Activated naive CD4-positive, alpha-beta T cell treated with Interleukin-2 at 50 U/mL for 16 hours (primary cell): ENCODE data around the gene NUDT13.

Experiments
- DNase-seq: peaks from one replicate; pipeline ENCODE4 v3.0.0-alpha.2; 2020

NUDT13 gene

DNA sequence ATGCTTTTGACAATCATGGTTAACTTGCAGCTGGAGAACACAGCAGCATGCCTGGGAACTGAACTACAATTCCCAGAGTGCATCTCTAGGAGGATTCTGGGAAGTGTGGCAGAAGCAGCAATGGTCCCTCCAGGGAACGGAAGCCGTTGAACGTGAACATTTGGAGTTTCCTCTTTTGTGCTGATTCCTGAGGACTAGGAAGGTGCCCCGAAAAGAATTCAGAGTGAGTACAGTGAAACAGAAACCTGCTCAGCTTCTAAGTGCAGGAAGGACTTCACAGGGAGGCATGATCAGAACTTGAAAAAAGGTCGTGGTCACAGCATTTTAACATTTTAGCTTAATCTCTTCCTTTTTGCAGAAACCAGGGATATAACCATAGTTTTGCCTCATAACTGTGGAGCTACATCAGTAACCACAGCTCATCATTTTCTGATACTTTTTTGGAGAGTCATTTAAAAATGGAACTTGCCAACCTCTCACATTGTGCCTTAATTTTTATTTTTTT is at the start of gene NUDT13:
TSS of gene NUDT13 (plus strand) at position 111 of the 505 bp plus-strand sequence. CDS start 3,911 bp downstream, outside the sequence.
- DNase-seq: peak; percentile 43

DNA sequence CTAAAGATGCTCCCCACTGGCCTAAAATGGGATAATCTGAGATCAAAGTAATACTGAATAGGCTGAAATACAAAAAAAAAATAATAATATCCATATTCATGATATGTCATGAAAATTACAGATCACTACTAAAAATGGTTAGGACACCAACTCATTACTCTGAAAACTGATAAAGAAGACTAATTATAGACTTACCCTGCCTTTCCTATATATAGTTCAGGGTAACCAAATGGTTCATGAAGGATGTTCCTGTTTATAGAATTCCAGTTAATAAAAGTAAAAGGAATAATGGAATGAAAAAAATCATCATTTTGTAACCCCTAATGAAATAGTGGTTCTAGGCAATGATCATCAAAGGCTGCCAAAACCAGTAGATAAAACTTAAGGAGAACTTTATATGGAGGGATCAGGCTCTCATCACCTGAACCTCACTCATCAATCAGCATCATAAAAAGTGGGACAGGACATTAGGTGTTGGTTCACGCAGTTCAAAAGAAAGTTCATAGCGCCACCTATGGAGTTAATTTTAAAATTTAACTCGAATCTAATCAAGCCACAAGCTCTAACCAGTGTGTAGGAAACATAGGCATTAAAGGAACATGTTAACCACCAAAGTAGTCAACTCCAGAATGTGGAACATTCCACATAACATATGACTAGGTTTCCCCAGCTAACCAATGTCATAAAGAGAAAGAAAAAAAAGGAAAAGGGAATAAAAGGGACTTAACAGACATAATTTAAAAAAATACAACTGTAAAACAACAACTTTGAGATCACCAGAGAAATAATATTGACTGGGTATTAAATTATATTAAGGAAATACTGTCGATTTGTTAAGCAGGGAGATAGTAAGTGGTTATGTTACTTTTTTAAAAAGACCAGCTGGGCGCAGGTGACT is 49.3 kb upstream of the NUDT13 start:
- no peak for DNase-seq

DNA sequence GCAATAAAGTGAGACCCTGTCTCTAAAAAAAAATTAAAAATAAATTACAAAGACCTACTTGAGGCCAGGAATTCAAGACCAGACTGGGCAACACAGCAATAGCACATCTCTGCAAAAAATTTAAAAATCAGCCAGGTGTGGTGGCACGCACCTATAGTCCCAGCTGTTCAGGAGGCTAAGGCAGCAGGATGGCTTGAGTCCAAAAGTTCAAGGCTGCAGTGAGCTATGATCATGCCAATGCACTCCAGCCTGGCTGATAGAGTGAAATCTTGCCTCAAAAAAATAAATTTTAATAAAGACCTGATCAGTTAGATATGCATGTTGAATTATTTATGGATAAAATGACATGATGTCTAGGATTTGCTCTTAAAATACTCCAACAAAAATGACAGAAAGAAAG is 48.5 kb upstream of the NUDT13 start:
- no peak for DNase-seq

DNA sequence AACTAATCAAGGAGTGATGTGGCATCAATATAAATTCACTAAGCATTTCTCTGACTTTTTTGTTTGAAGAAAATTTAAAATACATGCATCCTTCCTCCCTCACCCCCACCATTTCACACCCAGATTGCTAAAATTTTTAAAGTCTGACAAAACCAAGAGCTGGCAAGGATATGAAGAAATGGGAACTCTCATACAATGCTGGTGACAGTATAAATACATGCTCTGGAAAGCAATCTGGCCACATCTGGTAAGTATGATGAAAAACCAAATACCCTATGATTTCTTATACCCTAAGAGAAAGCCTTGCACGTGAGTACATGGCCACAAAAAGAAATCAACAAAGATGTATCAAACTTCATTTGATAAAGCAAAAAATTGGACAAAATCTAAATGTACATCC is 44.8 kb upstream of the NUDT13 start:
- no peak for DNase-seq

DNA sequence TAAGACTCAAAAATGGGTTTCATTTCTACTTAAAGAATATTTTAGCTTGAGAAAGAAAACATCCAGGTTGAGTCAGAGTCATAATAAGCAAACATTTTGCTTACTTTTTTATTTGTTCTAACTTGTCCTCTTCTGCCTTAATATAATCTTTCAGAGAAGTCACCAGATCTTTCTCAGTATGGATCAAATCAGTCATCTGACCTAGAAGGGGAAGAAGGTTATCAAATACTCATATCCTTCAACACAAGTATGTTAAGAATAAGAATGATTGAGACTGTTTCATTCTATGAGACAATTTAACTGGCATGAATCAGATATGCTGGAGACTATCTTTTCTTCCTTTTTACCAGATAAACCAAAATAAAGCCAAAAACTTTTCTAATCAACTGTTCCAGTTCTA is 36.6 kb upstream of the NUDT13 start:
- no peak for DNase-seq

DNA sequence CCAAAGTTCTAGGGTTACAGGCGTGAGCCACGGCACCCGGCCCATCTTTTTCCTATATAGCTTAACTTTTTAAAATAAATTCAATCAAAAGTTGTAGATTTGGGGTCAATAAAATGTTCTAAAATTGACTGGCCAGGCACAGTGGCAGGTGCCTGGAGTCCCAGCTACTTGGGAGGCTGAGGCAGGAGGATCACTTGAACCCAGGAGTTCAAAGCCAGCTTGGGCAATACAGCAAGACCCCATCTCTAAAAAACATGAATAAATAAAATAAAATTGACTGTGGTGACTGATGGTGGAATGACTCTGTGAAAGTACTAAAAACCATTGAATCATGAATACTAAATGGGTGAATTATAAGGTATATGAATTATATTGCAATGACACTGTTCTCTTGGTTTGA is 34.4 kb upstream of the NUDT13 start:
- no peak for DNase-seq

DNA sequence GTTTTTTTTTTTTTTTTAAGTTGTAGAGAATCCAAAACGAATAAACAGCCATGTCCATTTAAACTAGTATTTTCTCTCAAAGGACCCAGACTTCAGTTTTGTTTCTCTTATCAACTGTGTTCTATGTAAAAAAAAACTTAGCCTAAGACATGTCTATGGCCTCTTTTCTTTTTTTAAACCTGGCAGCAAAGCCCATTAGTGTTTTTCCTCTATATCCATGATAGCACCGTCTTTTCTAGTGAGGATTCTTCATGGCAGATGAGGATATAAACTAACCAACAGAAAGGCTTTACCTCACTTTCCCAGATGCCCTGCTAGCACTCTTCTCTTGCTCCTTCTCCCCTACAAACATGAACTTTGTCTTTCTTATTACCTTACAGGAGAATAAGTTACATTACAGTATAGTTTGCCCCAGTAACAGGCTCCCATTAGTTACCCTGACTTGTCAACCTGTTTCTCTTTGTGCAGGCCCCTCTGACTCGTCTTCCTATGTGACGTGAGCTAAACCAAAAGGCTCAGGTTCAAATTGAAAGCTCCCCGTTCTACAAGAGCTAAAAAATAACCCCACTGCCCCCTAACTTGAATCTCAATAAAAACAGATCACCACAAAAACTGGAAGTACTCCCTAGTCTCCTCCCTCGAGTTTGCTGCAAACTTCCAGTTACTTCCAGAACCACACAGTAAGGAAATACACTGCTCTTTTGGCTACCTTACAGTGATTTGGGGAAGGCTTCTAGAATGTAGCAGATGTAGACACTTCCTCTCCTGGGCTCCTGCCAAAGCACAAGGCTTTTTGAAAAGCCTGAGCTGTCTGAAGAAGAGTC is 33.7 kb upstream of the NUDT13 start:
- no peak for DNase-seq

DNA sequence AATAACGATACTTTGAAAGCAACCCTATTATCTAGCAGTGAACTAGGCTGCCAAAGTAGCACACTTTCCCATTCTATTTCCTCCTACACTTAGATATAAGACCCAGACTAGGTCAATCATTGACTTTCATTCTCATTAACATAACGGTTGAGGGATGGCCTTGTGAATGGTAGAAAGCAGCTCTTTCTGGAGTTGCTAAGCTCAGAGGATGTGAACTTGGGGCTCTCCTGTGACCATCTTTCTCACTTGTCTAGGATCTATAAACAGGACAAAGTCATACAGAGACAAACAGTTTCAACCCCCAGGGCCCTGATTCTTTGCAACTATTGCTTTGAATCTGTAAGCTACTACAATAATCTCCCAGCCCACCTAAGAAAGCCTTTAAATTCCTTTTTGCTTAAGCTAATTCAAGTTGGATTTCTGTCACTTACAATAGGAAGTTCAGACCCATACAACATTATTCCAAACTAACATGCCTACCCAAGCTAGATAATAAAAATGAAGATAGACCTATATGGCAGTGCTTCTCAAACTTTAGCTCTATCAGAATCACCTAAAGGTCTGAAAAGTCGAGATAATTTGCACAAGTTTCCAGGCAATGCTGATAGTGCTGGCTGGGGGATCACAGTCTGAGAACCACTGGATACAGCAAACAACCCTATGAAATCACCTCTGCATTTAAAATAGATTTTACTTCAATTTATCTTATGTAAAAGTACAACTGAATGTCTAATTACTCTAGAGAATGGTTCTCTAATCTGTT is 30.3 kb upstream of the NUDT13 start:
- DNase-seq: no peak

DNA sequence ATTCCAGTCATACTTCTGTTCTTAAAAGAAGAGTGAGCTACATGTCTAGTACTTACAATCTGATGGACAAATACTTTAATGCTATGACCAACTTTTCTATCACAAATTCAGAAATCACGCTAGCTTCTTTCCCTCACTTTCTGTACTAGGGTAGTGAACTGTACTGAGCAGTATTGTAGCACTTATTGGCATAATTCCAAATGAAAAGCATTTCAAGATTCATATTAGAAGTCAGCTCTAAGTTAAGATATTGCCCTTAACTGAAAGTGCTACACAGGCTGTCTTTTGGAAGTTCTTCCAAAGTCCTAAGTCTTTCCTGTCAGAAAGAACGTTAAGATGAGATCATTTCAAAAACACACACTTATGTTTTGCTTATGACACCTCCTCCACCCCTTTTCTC is 27.0 kb upstream of the NUDT13 start:
- no peak for DNase-seq

DNA sequence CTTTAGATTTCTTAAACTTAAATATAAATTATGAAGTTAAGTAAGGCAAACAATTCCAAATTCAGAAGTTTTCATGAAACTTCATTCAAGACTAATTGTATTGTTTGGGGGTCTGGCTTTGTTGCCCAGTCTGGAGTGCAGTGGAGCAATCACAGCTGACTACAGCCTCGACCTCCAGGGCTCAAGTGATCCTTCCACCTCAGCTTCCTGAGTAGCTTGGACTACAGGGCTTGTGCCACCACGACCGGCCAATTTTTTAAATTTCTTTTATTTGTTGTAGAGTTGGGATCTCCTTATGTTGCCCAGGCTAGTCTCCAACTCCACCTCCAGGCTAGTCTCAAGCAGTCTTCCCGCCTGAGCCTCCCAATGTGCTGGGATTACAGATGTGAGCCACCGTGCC is 26.0 kb upstream of the NUDT13 start:
- DNase-seq: no peak

DNA sequence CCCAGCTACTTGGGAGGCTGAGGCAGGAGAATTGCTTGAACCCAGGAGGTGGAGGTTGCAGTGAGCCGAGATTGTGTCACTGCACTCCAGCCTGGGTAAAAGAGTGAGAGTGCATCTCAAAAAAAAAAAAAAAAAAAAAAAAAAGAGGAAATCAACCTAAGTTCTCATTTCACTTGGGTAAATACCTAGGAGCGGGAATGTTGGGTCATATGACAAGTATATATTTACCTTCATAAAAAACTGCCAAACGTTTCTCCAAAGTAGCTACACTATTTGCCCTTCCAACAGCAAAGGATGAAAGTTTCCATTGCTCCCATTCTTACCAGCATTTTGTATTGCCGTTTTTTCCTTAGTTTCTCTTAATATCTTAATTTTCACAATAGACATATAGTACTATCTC is 23.4 kb upstream of the NUDT13 start:
- no peak for DNase-seq

DNA sequence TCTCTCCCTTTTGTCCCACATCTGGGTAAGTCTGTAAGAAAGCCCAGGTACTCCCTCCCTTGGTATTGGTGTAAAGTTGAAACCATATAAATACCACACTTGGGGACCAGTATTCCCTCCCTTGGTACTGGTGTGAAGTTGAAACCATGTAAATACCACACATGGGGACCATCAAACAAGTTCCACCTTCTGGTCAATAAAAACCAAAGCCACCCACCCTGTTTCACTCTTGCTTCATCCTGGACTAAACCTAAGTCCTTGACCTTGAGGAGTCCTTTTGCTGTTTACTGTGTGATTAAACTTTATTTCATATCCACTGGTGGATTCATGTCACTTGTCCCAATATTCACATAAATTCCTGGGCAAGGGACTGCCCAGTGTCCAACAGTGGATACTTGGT is 22.0 kb upstream of the NUDT13 start:
- no peak for DNase-seq

DNA sequence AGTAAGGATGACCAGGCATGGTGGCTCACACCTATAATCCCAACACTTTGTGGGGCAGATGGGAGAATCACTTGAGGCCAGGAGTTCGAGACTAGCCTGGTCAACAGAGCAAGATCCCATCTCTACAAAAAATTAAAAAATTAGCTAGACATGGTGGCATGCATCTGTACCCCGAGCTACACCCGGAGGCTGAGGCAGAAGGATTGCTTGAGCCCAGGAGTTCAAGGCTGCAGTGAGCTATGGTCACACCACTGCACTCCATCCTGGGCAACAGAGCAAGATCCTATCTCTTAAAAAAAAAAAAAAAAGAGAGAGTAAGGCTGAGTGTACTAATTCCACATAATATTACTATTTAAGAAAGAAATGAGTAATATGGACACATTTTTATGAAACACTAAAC is 17.4 kb upstream of the NUDT13 start:
- DNase-seq: no peak

DNA sequence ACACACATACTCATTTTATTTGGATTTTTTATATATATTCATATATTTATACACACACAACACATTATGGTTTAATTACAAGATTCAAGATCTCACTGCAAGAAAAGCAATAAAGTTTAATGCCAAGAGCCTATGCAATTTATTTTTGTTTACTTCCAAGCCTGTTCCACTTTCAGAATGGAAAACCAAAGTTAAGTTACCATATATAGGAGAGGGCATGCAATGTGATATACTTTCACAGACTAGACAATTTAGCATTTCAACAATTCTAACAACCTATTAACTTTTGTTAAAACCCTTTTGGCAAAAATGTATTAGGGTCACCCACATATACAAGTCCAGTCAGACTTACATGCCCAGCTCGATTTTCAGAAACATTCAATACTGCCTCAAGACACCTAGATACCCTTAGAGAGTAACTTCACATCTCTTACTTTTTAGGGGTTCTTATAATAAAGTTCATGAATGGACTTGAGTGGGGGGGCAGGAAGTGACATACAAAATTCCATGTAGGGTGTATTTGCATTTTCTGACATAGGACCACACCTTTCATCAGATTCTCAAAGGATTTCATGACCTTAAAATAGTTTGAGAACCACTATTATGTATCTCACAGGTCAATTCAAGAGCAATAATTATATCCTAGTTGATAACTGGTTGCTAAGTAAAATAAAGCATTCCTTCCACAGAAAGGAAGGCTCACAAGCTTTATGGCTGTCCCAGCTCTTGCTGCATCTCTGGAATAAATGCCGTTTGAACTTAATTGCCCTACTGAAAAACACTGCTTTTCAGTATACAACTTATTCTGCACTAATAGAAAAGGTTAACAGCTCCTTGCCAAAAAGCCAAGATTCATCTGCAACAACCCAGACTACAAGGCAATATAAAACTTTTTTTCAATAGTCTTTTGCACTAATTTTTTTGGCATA is 16.1 kb upstream of the NUDT13 start:
- no peak for DNase-seq

DNA sequence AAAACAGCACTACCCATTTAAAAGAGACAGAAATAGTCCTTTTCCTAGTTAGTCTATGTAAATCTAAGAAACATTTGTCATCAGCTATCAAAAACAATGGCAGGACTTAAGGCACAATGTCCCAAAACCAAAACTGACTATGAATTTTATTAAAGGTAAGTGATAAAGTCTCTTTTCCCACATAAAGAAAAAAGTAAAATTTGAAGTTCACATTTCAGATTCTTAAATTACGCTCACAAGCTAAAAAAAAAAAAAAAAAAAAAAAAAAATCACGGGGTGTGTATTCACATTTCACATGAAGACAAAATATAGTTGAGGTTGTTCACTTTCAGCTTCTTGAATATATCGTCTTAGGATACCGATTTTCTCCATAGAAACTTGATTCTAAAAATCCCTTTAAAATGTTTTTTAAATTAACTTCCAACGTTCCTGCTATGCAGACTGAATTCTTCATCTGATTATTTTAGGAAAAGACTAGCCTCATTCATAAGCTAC is 15.2 kb upstream of the NUDT13 start:
- DNase-seq: no peak

DNA sequence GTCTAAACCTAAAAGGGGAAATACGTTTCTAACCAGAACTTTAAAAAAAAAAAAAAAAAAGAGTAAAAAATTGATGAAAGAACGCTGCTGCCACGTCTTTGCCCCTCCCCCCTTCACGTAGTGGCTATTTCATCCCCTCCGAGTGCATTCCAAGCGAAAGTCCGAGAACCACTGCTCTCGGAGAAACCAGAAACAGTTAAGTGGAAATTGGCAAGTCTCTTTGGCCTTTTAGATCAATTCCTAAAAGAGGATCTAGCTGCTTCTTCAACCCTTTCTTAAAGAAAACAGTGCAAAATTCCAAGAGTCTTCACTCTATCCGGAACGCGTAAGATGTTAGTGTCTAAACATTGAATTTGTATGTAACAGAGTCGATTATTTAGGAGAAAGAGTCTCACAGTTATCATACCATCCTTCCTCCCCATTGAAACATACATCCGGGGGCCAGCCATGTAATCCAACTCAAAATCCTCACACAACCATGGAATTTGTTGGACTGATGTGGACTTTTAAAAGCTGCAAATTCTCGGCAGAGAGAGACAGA is 14.7 kb upstream of the NUDT13 start:
- peak; percentile 32 for DNase-seq

DNA sequence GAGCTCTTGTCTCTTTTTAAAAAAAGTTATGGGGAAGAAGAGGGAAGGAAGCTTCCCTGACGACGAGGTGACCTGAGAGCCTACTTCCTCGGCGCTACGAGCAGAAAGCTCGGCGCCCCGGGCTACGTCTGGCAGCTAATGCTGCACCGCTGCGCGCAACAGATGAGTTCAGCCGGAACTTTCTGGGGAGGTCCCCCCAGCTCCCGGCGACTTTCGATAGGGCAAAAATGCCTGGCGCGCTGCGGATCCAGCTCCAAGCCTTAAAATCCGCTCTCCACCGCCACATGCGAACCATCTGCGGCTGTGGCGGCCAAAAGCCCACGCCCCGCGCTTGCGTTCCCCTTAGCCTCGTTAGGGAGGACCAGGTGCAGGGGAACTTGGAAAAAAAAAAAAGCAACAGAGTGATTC is 14.2 kb upstream of the NUDT13 start:
- DNase-seq: peak; percentile 74

DNA sequence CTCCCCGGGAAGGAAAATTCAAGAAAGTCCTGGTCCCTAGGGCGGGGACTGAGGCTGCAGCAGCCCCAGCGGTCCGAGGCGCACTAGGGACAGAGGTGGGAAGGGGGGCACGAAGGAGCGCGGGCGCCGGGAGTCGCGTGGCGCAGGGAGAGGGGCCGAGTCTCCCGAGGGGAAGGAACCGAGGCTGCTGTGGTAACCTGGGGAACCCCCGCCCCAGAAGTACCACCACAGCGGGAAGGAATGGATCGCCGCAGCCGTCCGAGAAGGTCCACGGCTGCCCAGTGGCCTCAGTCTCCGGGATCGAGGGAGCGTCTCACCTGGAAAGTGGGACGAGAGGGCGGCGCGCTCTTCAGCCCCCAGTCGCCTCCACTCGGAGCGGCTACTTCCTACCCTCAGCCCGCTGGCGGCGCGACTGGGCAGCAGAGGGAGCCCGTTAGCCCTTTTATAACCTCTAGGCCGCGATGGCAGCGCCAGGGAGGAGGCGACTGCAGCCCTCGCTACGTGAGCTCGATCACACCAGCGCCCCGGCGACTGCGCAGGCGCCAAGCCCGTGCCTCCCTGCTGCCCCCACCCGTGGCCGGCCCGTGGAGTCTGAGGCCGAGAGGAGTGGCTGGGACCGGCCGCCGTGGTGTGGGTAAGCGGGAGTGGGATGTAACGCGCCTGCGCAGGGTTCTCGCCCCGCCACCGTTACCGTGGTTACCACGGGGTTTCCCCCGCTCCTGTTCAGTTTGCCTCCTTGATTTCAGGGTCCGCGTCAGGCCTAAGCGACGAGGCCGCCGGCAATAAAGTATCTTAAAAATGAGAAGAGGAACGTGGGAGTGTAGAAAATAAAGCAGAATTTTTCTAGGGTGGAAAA is 13.6 kb upstream of the NUDT13 start, which contains the start of gene P4HA1:
TSS of gene P4HA1 (minus strand) at position 418 of the 856 bp plus-strand sequence. CDS start 21,983 bp downstream, outside the sequence.
- DNase-seq: peak; percentile 99

DNA sequence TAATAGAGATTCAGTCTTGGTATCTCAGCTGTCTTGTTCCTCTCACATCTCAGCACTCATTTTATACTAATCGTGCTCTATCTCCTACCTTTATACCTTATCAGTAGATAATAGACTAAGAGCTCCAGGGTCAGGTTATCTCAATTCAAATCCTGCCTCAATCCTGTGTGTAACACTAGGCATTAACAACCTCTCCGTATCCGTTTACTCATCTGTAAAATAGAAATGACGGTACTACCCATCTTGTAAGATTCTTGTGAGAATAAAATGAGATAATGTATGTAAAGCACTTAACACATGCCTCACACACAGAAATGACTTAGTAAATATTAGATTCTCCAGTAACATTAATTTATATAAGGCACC is 13.0 kb upstream of the NUDT13 start:
- no peak for DNase-seq

DNA sequence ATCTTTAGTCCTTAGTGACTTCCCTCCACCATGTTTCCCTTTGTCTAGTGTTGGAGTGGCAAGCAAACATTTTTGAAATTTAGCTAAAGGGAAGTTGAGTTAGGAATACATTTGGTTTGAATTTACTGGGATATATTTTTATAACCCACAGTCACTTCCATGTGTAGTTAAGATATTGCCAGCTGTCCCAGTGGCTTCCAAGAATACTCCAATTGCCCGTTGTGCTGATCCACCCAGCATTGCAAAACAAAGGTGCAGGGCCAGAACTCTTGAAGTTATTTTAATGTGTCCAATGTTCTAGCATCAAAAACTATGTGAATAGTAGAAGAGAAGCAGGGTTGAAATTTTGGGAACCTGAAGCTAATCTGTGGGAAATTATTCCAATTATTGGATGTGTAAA is 11.1 kb upstream of the NUDT13 start:
- DNase-seq: no peak
